HG03175 (cell line): ENCODE data around the gene SHOC2.
"Not testable (repeated sequence)": the region's sequence is repeated elsewhere in the genome, so short reads cannot be mapped to it uniquely, and the experiment has no call there.

Source experiments
- ATAC-seq: cut with Tn5 transposase; IDR thresholded peaks from one replicate; pipeline ENCODE4 v1.9.1; 2021; ENCODE audit warnings: mild to moderate bottlenecking, moderate library complexity; ENCODE audit not compliant: unreplicated experiment

Gene SHOC2

GRCh38 chr10:110901954-110902819, 17.2 kb upstream of the SHOC2 start:
- ATAC-seq, result no peak

- no peak for ATAC-seq
These were observed 15.8 kb upstream of the SHOC2 start for GRCh38 chr10:110903280-110904278.

- ATAC-seq, result no peak
These were observed 9.3 kb upstream of the SHOC2 start for GRCh38 chr10:110910138-110910537.

- ATAC-seq, result no peak
These were observed 7.0 kb upstream of the SHOC2 start for GRCh38 chr10:110912374-110912773.

GRCh38 chr10:110914431-110914830, 5.0 kb upstream of the SHOC2 start:
- ATAC-seq, result no peak

- no peak for ATAC-seq
These were observed 4.4 kb upstream of the SHOC2 start for GRCh38 chr10:110915035-110915434.

GRCh38 chr10:110915600-110915999, 3.8 kb upstream of the SHOC2 start:
- not testable (repeated sequence) for ATAC-seq

- no peak for ATAC-seq
These were observed 2.7 kb upstream of the SHOC2 start for GRCh38 chr10:110916554-110917346.

GRCh38 chr10:110918269-110918642, 1.1 kb upstream of the SHOC2 start:
- no peak for ATAC-seq

- peak; percentile 84 for ATAC-seq
These were observed 608 bp upstream of the SHOC2 start, which contains the start of gene BBIP1 for GRCh38 chr10:110918643-110919348. BBIP1 (minus strand) TSS chr10:110919180; CDS start chr10:110918157, 1,023 bp downstream.

- peak; percentile 32 for ATAC-seq
These were observed 822 bp downstream of the SHOC2 start for GRCh38 chr10:110919971-110920881.

- peak; percentile 18 for ATAC-seq
These were observed 4.6 kb downstream of the SHOC2 start for GRCh38 chr10:110923856-110924493.

GRCh38 chr10:110927461-110927860, 8.1 kb downstream of the SHOC2 start:
- ATAC-seq, result no peak

- no peak for ATAC-seq
These were observed 12.5 kb downstream of the SHOC2 start for GRCh38 chr10:110931769-110932381.

- ATAC-seq, result no peak
These were observed 13.2 kb downstream of the SHOC2 start for GRCh38 chr10:110932505-110933180.

GRCh38 chr10:110936757-110937156, 17.4 kb downstream of the SHOC2 start:
- ATAC-seq, result no peak

- ATAC-seq, result no peak
These were observed 20.0 kb downstream of the SHOC2 start for GRCh38 chr10:110939419-110939818.
